Measurements from ENCODE around the gene CARHSP1.
"Not testable (repeated sequence)": the region's sequence is repeated elsewhere in the genome, so short reads cannot be mapped to it uniquely, and the experiment has no call there.

The CARHSP1 gene

DNA sequence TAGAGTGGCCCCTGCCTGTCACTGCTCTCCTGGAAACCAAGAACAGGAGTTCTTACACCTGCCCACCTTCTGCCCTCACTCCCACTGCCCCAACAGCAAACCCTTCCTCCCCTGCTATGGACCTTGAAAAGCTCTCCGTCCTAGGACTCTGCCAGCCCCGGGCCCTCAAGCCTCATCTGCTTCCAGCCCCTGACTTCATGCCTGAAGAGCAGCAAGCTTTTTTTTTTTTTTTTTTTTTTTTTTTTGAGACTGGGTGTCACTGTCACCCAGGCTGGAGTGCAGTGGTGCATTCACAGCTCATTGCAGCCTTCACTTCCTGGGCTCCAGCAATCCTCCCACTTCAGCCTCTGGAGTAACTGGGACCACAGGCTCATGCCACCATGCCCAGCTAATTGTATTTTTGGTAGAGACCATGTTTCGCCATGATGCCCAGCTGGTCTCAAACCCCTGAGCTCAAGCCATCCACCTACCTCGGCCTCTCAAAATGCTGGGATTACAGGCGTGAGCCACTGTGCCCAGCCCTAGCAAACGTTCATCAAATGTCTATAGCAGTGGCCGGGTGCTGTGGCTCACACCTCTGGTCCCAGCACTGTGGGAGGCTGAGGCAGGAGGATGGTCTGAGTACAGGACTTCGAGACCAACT, 16.9 kb downstream of the CARHSP1 start:
- no peak overlapping the region for H3K27ac ChIP-seq (ENCODE audit: low read length)
- no peaks in the 10 kb centered on the region for H3K27me3 ChIP-seq (ENCODE audit: control insufficient read depth in 1 of 2, insufficient read depth in 2 of 2, low read length in 2 of 2)
- H3K4me1 ChIP-seq (ENCODE audit: control insufficient read depth, insufficient read depth, low read length): peaks cover 5% of the 10 kb centered on the region
- H3K9me3 ChIP-seq (ENCODE audit: control insufficient read depth in 2 of 2, low read length in 2 of 2): no peaks in the 10 kb centered on the region
- H3K9ac ChIP-seq (ENCODE audit: low read length in 2 of 2): no peak overlapping the region
- H3K36me3 ChIP-seq (ENCODE audit: control insufficient read depth in 2 of 2, insufficient read depth in 2 of 2, low read length in 2 of 2): peaks cover 5 to 23% of the 10 kb centered on the region in 2 donors
- H3K4me3 ChIP-seq (ENCODE audit: low read length in 2 of 2): no peak overlapping the region

- peak overlapping the region; percentile 31 for H3K27ac ChIP-seq (ENCODE audit: low read length)
- no peaks in the 10 kb centered on the region for H3K9me3 ChIP-seq (ENCODE audit: control insufficient read depth in 2 of 2, low read length in 2 of 2)
- H3K36me3 ChIP-seq (ENCODE audit: control insufficient read depth in 2 of 2, insufficient read depth in 2 of 2, low read length in 2 of 2): peaks cover 5 to 17% of the 10 kb centered on the region in 2 donors
- H3K4me1 ChIP-seq (ENCODE audit: control insufficient read depth, insufficient read depth, low read length): peaks cover 5% of the 10 kb centered on the region
- no peak overlapping the region for H3K4me3 ChIP-seq (ENCODE audit: low read length in 2 of 2)
- H3K9ac ChIP-seq (ENCODE audit: low read length in 2 of 2): no peak overlapping the region
- H3K27me3 ChIP-seq (ENCODE audit: control insufficient read depth in 1 of 2, insufficient read depth in 2 of 2, low read length in 2 of 2): no peaks in the 10 kb centered on the region
Observed at GRCh38 chr16:8850279-8850885, 18.4 kb downstream of the CARHSP1 start.

- Histone ChIP-seq H3K4me3 (ENCODE audit: low read length in 2 of 2) (no peak overlapping the region), H3K36me3 (ENCODE audit: control insufficient read depth in 2 of 2, insufficient read depth in 2 of 2, low read length in 2 of 2) (peaks cover 0 to 17% of the 10 kb centered on the region in 2 donors), H3K9ac (ENCODE audit: low read length in 2 of 2) (no peak overlapping the region), H3K9me3 (ENCODE audit: control insufficient read depth in 2 of 2, low read length in 2 of 2) (no peaks in the 10 kb centered on the region), H3K4me1 (ENCODE audit: control insufficient read depth, insufficient read depth, low read length) (peaks cover 5% of the 10 kb centered on the region), H3K27ac (ENCODE audit: low read length) (peak overlapping the region; percentile 31), H3K27me3 (ENCODE audit: control insufficient read depth in 1 of 2, insufficient read depth in 2 of 2, low read length in 2 of 2) (no peaks in the 10 kb centered on the region)
Observed at GRCh38 chr16:8849411-8850011, 19.3 kb downstream of the CARHSP1 start.

- Histone ChIP-seq H3K27me3 (ENCODE audit: control insufficient read depth in 1 of 2, insufficient read depth in 2 of 2, low read length in 2 of 2) (no peaks in the 10 kb centered on the region), H3K9ac (ENCODE audit: low read length in 2 of 2) (no peak overlapping the region), H3K4me3 (ENCODE audit: low read length in 2 of 2) (no peak overlapping the region), H3K9me3 (ENCODE audit: control insufficient read depth in 2 of 2, low read length in 2 of 2) (no peaks in the 10 kb centered on the region), H3K27ac (ENCODE audit: low read length) (no peak overlapping the region), H3K36me3 (ENCODE audit: control insufficient read depth in 2 of 2, insufficient read depth in 2 of 2, low read length in 2 of 2) (peaks cover 0 to 17% of the 10 kb centered on the region in 2 donors), H3K4me1 (ENCODE audit: control insufficient read depth, insufficient read depth, low read length) (peaks cover 5% of the 10 kb centered on the region)
Observed at GRCh38 chr16:8848939-8849391, 19.8 kb downstream of the CARHSP1 start.

DNA sequence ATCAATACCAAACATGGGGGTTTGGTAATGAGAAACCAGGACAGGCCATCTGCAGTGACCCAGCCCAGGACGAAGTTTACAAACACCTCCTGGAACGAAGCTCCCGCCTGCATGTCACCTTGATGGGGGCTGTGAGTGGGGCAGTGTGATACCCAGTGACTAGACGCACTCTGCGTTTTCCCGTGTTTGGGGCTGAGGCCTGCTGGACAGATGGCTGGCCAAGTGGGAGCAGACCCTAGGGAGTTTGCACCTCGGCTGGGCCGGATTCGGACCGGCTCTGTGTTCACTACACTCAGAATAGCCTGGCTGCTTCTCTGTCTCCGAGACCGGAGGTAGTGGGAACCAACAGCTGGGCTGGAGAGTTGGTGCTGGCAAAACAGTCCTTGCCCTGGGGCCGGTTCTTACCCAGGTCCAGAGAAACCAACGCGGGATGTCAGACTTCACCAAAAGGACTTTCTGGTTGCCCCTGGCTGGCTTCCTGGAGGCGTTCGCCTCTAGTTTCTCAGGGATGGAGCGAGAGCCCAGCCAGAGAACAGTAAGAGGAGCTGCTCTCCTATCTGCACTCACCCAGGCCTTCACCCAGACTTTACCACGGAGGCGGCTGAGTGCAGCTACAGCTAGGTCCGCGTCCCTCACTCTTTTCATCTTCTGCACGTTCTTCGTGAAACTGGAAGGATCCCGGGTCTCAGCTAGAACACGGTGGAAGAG, 20.4 kb downstream of the CARHSP1 start:
- H3K9ac ChIP-seq (ENCODE audit: low read length in 2 of 2): no peak overlapping the region
- H3K9me3 ChIP-seq (ENCODE audit: control insufficient read depth in 2 of 2, low read length in 2 of 2): no peaks in the 10 kb centered on the region
- H3K36me3 ChIP-seq (ENCODE audit: control insufficient read depth in 2 of 2, insufficient read depth in 2 of 2, low read length in 2 of 2): peaks cover 0 to 17% of the 10 kb centered on the region in 2 donors
- H3K27me3 ChIP-seq (ENCODE audit: control insufficient read depth in 1 of 2, insufficient read depth in 2 of 2, low read length in 2 of 2): no peaks in the 10 kb centered on the region
- H3K4me3 ChIP-seq (ENCODE audit: low read length in 2 of 2): no peak overlapping the region
- peaks cover 5% of the 10 kb centered on the region for H3K4me1 ChIP-seq (ENCODE audit: control insufficient read depth, insufficient read depth, low read length)
- H3K27ac ChIP-seq (ENCODE audit: low read length): no peak overlapping the region

DNA sequence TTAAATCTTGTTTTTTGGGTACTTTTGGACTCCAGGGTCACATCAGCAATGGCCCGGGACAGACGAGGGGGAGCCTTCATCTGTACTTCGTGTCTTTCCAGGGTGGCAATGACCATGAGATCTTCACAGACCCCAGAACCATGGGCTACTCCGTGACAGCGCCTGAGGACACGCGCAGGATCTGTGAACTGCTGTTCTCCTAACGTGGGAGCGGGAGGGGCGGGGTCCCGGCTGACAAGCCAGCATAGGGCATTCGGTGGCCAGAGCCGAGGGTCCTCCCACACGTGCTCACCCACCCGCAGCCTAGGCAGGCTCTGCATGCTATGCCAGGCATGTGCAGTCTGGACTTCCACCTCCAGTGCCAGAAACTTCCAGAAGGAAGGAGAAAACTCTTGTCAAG, 21.2 kb downstream of the CARHSP1 start:
- H3K4me1 ChIP-seq (ENCODE audit: control insufficient read depth, insufficient read depth, low read length): peaks cover 5% of the 10 kb centered on the region
- H3K9ac ChIP-seq (ENCODE audit: low read length in 2 of 2): no peak overlapping the region
- no peaks in the 10 kb centered on the region for H3K9me3 ChIP-seq (ENCODE audit: control insufficient read depth in 2 of 2, low read length in 2 of 2)
- H3K36me3 ChIP-seq (ENCODE audit: control insufficient read depth in 2 of 2, insufficient read depth in 2 of 2, low read length in 2 of 2): peaks cover 0 to 17% of the 10 kb centered on the region in 2 donors
- no peak overlapping the region for H3K4me3 ChIP-seq (ENCODE audit: low read length in 2 of 2)
- H3K27me3 ChIP-seq (ENCODE audit: control insufficient read depth in 1 of 2, insufficient read depth in 2 of 2, low read length in 2 of 2): no peaks in the 10 kb centered on the region
- H3K27ac ChIP-seq (ENCODE audit: low read length): no peak overlapping the region

- H3K4me1 ChIP-seq (ENCODE audit: control insufficient read depth, insufficient read depth, low read length): peaks cover 5% of the 10 kb centered on the region
- no peaks in the 10 kb centered on the region for H3K9me3 ChIP-seq (ENCODE audit: control insufficient read depth in 2 of 2, low read length in 2 of 2)
- no peak overlapping the region for H3K27ac ChIP-seq (ENCODE audit: low read length)
- no peak overlapping the region for H3K4me3 ChIP-seq (ENCODE audit: low read length in 2 of 2)
- H3K27me3 ChIP-seq (ENCODE audit: control insufficient read depth in 1 of 2, insufficient read depth in 2 of 2, low read length in 2 of 2): no peaks in the 10 kb centered on the region
- peaks cover 0 to 17% of the 10 kb centered on the region in 2 donors for H3K36me3 ChIP-seq (ENCODE audit: control insufficient read depth in 2 of 2, insufficient read depth in 2 of 2, low read length in 2 of 2)
- no peak overlapping the region for H3K9ac ChIP-seq (ENCODE audit: low read length in 2 of 2)
Observed at GRCh38 chr16:8847145-8847544, 21.7 kb downstream of the CARHSP1 start.

DNA sequence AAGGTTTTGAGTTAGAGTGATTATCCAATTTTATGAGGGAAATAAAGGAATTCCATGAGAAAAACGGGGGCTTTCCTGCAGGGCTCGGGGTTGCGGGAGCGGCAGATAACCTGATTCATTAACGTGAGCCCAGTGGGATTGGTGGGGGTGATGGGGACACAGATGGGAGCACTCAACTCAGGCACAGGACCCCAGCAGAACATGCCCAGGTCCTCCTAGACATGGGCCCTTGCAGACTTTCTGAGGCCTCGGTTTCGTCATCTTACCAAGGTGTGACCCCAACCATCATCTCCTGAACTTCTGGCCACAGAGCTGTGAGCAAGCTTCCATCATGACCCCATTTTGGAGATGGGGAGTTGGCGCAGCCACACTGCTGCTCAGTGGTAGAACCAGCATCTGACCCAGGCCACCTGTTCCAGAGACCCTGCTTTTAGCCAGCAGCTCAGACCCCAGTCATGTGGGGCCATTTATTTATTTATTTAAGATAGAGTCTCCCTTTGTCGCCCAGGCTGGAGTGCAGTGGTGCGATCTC, 22.3 kb downstream of the CARHSP1 start:
- Histone ChIP-seq H3K4me1 (ENCODE audit: control insufficient read depth, insufficient read depth, low read length) (peaks cover 5% of the 10 kb centered on the region), H3K9ac (ENCODE audit: low read length in 2 of 2) (no peak overlapping the region), H3K36me3 (ENCODE audit: control insufficient read depth in 2 of 2, insufficient read depth in 2 of 2, low read length in 2 of 2) (peaks cover 0 to 17% of the 10 kb centered on the region in 2 donors), H3K4me3 (ENCODE audit: low read length in 2 of 2) (no peak overlapping the region), H3K9me3 (ENCODE audit: control insufficient read depth in 2 of 2, low read length in 2 of 2) (no peaks in the 10 kb centered on the region), H3K27me3 (ENCODE audit: control insufficient read depth in 1 of 2, insufficient read depth in 2 of 2, low read length in 2 of 2) (no peaks in the 10 kb centered on the region), H3K27ac (ENCODE audit: low read length) (no peak overlapping the region)

GRCh38 chr16:8845699-8846298, 23.0 kb downstream of the CARHSP1 start:
- Histone ChIP-seq H3K36me3 (ENCODE audit: control insufficient read depth in 2 of 2, insufficient read depth in 2 of 2, low read length in 2 of 2) (peaks cover 0 to 17% of the 10 kb centered on the region in 2 donors), H3K4me3 (ENCODE audit: low read length in 2 of 2) (no peak overlapping the region), H3K9ac (ENCODE audit: low read length in 2 of 2) (no peak overlapping the region), H3K27me3 (ENCODE audit: control insufficient read depth in 1 of 2, insufficient read depth in 2 of 2, low read length in 2 of 2) (no peaks in the 10 kb centered on the region), H3K4me1 (ENCODE audit: control insufficient read depth, insufficient read depth, low read length) (peaks cover 5% of the 10 kb centered on the region), H3K9me3 (ENCODE audit: control insufficient read depth in 2 of 2, low read length in 2 of 2) (no peaks in the 10 kb centered on the region), H3K27ac (ENCODE audit: low read length) (no peak overlapping the region)

DNA sequence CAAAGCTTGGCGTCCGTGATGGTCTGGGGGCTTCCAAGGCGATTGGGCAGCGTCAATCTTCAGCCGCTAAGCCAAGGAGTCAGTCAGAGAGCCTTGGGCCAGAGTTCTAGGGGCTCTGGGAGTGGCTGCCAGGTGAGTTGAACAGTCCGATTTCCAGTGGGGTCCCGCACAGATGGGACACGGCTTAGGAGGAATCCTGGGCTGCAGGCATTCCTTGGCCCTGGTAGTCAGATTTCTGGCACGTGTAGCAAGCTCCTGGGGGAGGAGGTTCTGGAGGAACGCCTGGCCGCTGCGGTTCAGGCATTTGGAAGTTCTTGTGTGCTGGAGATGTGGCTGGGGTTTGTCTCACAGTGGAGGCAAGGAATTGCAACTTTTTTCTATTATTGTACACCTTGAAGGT, 25.5 kb downstream of the CARHSP1 start:
- not testable (repeated sequence) for H3K27ac ChIP-seq (ENCODE audit: low read length)

More for the DNA sequence above, 25.5 kb downstream of the CARHSP1 start:
- not testable (repeated sequence) for H3K9ac ChIP-seq (ENCODE audit: low read length in 2 of 2); H3K4me1 ChIP-seq (ENCODE audit: control insufficient read depth, insufficient read depth, low read length); H3K27me3 ChIP-seq (ENCODE audit: control insufficient read depth in 1 of 2, insufficient read depth in 2 of 2, low read length in 2 of 2); H3K4me3 ChIP-seq (ENCODE audit: low read length in 2 of 2); H3K9me3 ChIP-seq (ENCODE audit: control insufficient read depth in 2 of 2, low read length in 2 of 2); H3K36me3 ChIP-seq (ENCODE audit: control insufficient read depth in 2 of 2, insufficient read depth in 2 of 2, low read length in 2 of 2)

All from stomach smooth muscle (tissue), 2 donors.